OCI-LY7 (cell line): ENCODE measurements around the gene RNFT2.

ENCODE experiments used
- CTCF ChIP-seq: fragments of 200-600 bp; sonication (generic); conservative IDR thresholded peaks from 2 replicates; pipeline ENCODE4 v1.5.1; 2014; ENCODE audit warnings: mild to moderate bottlenecking, antibody characterized with exemption, low read length, moderate library complexity, mixed read lengths
- EZH2phosphoT487 ChIP-seq: fragments of 200-600 bp; sonication (generic); IDR thresholded peaks from 2 replicates; pipeline ENCODE4 v1.6.1; 2018; ENCODE audit warnings: low read depth, borderline replicate concordance, mild to moderate bottlenecking, mixed run types, antibody characterized with exemption, low read length, moderate library complexity, mixed read lengths

- TF ChIP-seq CTCF (no peak), EZH2phosphoT487 (no peak)
Measured at GRCh38 chr12:116806845-116807440, 68.8 kb downstream of the RNFT2 start.
